Psoas muscle (tissue), 8 donors: ENCODE measurements around the gene ARMC12. TPM values are rescaled to one million over a fixed set of nuclear protein-coding genes. Genes with fewer than 3 reads are reported as not detected.

ENCODE experiments used
- ATAC-seq, 4 donors: fragments of 200-7000 bp; cut with Tn5 transposase; one replicate each; pipeline ENCODE4 v1.9.1; 2020; ENCODE audit warnings: moderate library complexity in 3 of 4, mild to moderate bottlenecking in 2 of 4
- DNase-seq, 2 donors: peaks; one replicate each; pipeline ENCODE4 v3.0.0-alpha.2; 2020
- H3K27ac ChIP-seq: fragments of 200-600 bp; one replicate; pipeline ENCODE4 v1.8.0; 2022
- H3K27me3 ChIP-seq, 3 donors: fragments of 200-600 bp in 1 of 3; one replicate each; pipeline versions ENCODE4 v1.6.1 to v1.8.0; 2013 to 2022; ENCODE audit warnings: low read length in 2 of 3, mild to moderate bottlenecking in 2 of 3, moderate library complexity in 1 of 3; ENCODE audit not compliant: insufficient read depth in 3 of 3
- H3K36me3 ChIP-seq, 2 donors: fragments of 200-600 bp in 1 of 2; one replicate each; pipeline versions ENCODE4 v1.6.1 to v1.8.0; 2013 to 2022; ENCODE audit warnings: low read depth in 1 of 2, mild to moderate bottlenecking in 1 of 2, moderate library complexity in 1 of 2; ENCODE audit not compliant: insufficient read depth in 1 of 2
- H3K4me1 ChIP-seq: fragments of 200-600 bp; one replicate; pipeline ENCODE4 v1.8.0; 2022
- H3K4me3 ChIP-seq: fragments of 200-600 bp; one replicate; pipeline ENCODE4 v1.8.0; 2022; ENCODE audit warnings: mild to moderate bottlenecking
- H3K9me3 ChIP-seq: fragments of 200-600 bp; one replicate; pipeline ENCODE4 v1.8.0; 2022
- WGBS, 3 donors: extraction: QIAGEN DNeasy Blood & Tissue Kit; methylation state at CpG; one replicate each; pipeline versions ENCODE4 v1.1.6 to v1.1.7; 2013; 5-methylcytosine and 5-hydroxymethylcytosine counted together
- intact Hi-C, 2 donors: fragments of 100-400 bp; cut with DNase I; formaldehyde crosslinking; loops; one replicate each; pipeline versions ENCODE4 v1.11.0 to v1.14.2; 2022
- polyA plus RNA-seq, 3 donors: library from polyadenylated mRNA; stranded (reverse); fragments of 200-250 nt; gene quantifications; one replicate each; pipeline ENCODE4 v1.2.3, GENCODE V29; 2013
- total RNA-seq, 4 donors: library from RNA; stranded (reverse); fragmentation: NEBNext Ultra II Directional in 2 of 4; extraction: Animal tissue kit (Norgen Biotek cat#: 25700) in 2 of 4; gene quantifications; one replicate each; pipeline versions ENCODE4 v1.2.1 to v1.2.4, GENCODE V29; 2021 to 2023
- TF ChIP-seq, protein P1 (sequence below): fragments of 200-600 bp; IDR thresholded peaks from one replicate; pipeline ENCODE4 v1.8.0; 2022; ENCODE audit warnings: antibody characterized with exemption
- donor health status: healthy with polysubstance abuse.
- donor health status: DM: no; HTN: no; CAD: no; lungs with moderate emphysema.
- donor health status: Bipolar disorder and iron deficiency.
- donor health status: healthy.
- donor health status: DM: yes; HTN: yes; CAD: no.
- donor health status: DM: no; HTN: no; CAD: no.
- donor health status: DM: no; HTN: no; CAD: no.
- donor health status: DM: yes; HTN: yes; CAD: no.

Gene ARMC12
- total and polyA plus RNA-seq, 7 donors, result 0.25 to 15.5 (median 0.58) TPM; not detected in 2

DNA sequence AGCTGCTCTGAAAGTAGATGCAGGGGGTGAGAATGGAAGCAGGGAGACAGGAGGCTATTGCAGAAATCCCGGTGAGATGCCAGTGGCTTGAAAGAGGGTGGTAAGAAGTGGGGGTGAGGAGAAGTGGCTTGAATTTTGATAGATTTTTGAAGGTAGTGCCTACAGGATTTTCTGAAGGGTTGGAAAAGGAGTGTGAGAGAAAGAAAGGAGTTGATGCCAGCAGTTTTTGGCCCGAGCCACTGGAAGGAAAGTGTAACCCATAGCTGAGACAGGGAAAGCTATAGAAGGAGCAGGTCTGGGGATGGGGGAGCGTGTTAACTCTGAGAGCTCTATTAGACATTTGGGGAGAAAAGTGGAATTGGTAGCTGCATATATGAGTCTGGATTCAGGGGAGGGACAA, 9.7 kb downstream of the ARMC12 start:
- no peaks in the 10 kb centered on the region for H3K4me1 ChIP-seq
- no peak for DNase-seq
- 78 to 82% (median 79%) methylated on average over 3 of the region's 3 CpGs for WGBS, 3 donors
- H3K4me3 ChIP-seq, result no peak overlapping the region
- TF ChIP-seq, protein P1, sequence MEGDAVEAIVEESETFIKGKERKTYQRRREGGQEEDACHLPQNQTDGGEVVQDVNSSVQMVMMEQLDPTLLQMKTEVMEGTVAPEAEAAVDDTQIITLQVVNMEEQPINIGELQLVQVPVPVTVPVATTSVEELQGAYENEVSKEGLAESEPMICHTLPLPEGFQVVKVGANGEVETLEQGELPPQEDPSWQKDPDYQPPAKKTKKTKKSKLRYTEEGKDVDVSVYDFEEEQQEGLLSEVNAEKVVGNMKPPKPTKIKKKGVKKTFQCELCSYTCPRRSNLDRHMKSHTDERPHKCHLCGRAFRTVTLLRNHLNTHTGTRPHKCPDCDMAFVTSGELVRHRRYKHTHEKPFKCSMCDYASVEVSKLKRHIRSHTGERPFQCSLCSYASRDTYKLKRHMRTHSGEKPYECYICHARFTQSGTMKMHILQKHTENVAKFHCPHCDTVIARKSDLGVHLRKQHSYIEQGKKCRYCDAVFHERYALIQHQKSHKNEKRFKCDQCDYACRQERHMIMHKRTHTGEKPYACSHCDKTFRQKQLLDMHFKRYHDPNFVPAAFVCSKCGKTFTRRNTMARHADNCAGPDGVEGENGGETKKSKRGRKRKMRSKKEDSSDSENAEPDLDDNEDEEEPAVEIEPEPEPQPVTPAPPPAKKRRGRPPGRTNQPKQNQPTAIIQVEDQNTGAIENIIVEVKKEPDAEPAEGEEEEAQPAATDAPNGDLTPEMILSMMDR, result no peak
- H3K9me3 ChIP-seq, result peaks cover 6% of the 10 kb centered on the region
- no peaks in the 10 kb centered on the region for H3K27me3 ChIP-seq
- ATAC-seq, result no peak
- intact Hi-C loops, result no loop called here
- H3K27ac ChIP-seq, result no peak overlapping the region
- H3K36me3 ChIP-seq, result no peaks in the 10 kb centered on the region

DNA sequence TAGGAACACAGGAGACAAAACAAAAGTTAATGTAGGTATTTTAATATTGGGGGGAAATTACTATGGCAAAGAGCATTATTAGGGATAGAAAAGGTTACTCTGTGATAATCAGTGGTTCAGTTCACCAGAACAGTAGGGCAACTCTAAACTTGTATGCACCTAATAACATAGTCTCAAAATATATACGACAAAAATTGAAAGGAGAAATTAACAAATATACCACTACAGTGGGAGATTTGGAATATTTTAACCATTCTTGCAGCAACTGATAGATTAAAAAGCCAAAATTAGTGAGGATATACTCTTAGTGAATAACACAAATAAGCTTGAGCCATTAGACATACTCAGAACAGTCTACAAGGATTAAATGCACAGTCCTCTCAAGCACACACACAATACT, 11.0 kb downstream of the ARMC12 start:
- ATAC-seq (no peak), DNase-seq (no peak)
- Histone ChIP-seq H3K9me3 (peaks cover 6% of the 10 kb centered on the region), H3K4me3 (no peak overlapping the region), H3K27me3 (no peaks in the 10 kb centered on the region), H3K27ac (no peak overlapping the region), H3K36me3 (no peaks in the 10 kb centered on the region), H3K4me1 (no peaks in the 10 kb centered on the region)
- intact Hi-C loops, result no loop called here
- TF ChIP-seq, protein P1, result no peak
- 89 to 99% (median 94%) methylated on average over 1 of the region's 1 CpG for WGBS, 3 donors

DNA sequence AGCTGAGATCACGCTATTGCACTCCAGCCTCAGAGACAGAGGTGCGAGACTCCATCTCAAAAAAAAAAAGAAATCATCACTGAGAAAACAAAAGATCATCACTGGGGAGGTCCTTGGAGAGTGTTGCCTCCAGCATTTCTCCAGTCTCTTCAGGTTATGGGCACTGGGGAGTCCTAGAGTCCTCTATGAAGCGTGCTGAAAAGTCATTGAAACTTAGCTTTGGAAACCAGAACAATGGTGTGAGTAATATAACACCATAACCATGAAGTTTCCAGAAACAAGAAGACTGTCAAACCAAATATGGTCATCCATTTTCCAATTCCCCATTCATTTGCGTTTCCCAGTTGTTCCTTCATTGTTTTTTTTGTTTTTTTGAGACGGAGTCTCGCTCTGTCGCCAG, 13.7 kb downstream of the ARMC12 start:
- peaks cover 6% of the 10 kb centered on the region for H3K9me3 ChIP-seq
- ATAC-seq, result no peak
- 78 to 83% (median 78%) methylated on average over 7 of the region's 7 CpGs for WGBS, 3 donors
- H3K36me3 ChIP-seq, result no peaks in the 10 kb centered on the region
- H3K4me1 ChIP-seq, result no peaks in the 10 kb centered on the region
- no peak for DNase-seq
- intact Hi-C loops, result no loop called here
- H3K27ac ChIP-seq, result no peak overlapping the region
- no peak overlapping the region for H3K4me3 ChIP-seq
- no peaks in the 10 kb centered on the region for H3K27me3 ChIP-seq
- TF ChIP-seq, protein P1, result no peak

DNA sequence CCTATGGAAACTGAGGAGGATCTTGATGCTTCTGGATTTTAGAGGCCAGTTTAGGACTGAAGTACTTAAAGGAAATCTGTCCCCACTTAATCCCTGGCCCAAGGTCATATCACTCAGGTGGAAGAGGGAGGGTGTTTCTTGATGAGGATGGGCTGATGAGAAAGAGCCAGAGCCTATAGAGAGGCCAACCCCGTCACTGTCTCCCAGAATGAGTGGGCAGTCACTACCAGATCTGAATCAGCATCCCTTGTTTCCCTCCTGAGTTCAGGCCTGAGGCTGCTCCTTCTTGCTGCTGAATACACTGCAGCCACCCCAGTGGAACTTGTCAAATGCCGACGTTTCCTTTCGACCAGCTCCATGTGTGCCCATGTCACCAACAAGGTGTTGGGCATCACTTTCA, 14.8 kb downstream of the ARMC12 start:
- WGBS, 3 donors, result 65 to 80% (median 73%) methylated on average over 4 of the region's 4 CpGs
- intact Hi-C loops, result no loop called here
- Histone ChIP-seq H3K9me3 (peaks cover 6% of the 10 kb centered on the region), H3K27me3 (no peaks in the 10 kb centered on the region), H3K36me3 (no peaks in the 10 kb centered on the region), H3K4me3 (no peak overlapping the region), H3K4me1 (no peaks in the 10 kb centered on the region), H3K27ac (no peak overlapping the region)
- no peak for DNase-seq
- ATAC-seq, result no peak
- TF ChIP-seq, protein P1, result no peak

DNA sequence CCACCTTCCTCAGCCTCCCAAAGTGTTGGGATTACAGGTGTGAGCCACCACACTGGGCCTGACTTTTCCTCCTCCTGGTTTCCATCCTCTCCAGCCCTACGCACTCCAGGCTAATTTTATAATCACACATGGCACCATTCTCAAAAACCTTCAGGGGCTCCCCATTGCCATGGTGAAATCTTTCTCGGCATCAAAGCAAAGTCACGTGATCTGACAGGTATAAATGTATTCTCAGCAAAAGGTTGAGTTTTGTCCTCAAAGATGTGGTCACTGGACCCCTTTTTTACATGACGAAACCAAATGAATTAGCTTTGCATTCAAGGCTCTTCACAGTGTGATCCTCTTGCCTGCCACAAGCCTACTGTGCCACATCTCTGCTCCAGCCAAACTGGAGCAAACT, 15.5 kb downstream of the ARMC12 start:
- Histone ChIP-seq H3K4me1 (no peaks in the 10 kb centered on the region), H3K9me3 (peaks cover 5% of the 10 kb centered on the region), H3K27ac (no peak overlapping the region), H3K4me3 (no peak overlapping the region), H3K27me3 (no peaks in the 10 kb centered on the region), H3K36me3 (no peaks in the 10 kb centered on the region)
- WGBS, 3 donors, result 86 to 91% (median 90%) methylated on average over 4 of the region's 4 CpGs
- no peak for ATAC-seq
- no peak for DNase-seq
- TF ChIP-seq, protein P1, result no peak
- intact Hi-C loops, result no loop called here
